Measurements from ENCODE around the gene ATPAF2. TPM values are rescaled to one million over a fixed set of nuclear protein-coding genes. Genes with fewer than 3 reads are reported as not detected.

ATPAF2 gene
- total RNA-seq, 1 experiment from 2014 or later = 38.8 TPM

DNA sequence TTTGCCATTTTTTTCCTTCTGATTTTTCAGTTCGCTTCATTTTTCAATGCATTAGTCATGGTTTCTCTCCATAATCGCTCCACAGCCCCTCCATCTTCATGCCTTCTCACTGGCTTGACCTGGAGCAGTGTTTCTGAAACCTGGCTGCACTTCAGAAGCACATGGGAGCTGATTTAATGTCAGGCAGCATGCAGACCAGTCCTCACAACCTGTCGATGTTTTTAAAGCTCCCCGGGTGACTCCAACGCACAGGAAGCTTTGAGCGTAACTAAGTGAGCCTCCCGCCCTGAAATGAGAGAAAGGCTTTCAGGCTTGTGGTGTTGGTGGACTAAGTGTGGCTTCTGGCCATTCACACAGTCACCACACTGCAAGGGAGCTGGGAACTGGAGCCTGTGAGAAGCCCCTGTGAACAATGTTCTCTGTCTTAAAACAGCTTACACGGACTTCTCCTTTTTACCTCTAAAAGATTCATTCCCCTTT lies 31.9 kb upstream of the ATPAF2 start:
- H3K9me3 ChIP-seq (ENCODE audit: low read length) = no peaks in the 10 kb centered on the region
- H3K9me2 ChIP-seq (replicated peaks; ENCODE audit: insufficient read depth, low read length) = no peaks in the 10 kb centered on the region
- no peak overlapping the region for H2AFZ ChIP-seq (ENCODE audit: low read length)
- H3K4me3 ChIP-seq (ENCODE audit: low read length) = no peak overlapping the region
- no peak overlapping the region for H3K27ac ChIP-seq (ENCODE audit: low read length)
- no peak for DNase-seq
- no peak overlapping the region for H3K9ac ChIP-seq (ENCODE audit: low read length)
- no peaks in the 10 kb centered on the region for H3K27me3 ChIP-seq (ENCODE audit: low read length)
- H3K4me1 ChIP-seq (ENCODE audit: low read length) = no peaks in the 10 kb centered on the region
- H4K20me1 ChIP-seq (ENCODE audit: insufficient read depth, low read depth, low read length) = no peaks in the 10 kb centered on the region
- H3K4me2 ChIP-seq (ENCODE audit: low read depth, low read length, poor library complexity, severe bottlenecking) = no peak overlapping the region
- no peaks in the 10 kb centered on the region for H3K36me3 ChIP-seq (ENCODE audit: insufficient read depth, low read length)
- no peaks in the 10 kb centered on the region for H3K79me2 ChIP-seq (ENCODE audit: low read length)

DNA sequence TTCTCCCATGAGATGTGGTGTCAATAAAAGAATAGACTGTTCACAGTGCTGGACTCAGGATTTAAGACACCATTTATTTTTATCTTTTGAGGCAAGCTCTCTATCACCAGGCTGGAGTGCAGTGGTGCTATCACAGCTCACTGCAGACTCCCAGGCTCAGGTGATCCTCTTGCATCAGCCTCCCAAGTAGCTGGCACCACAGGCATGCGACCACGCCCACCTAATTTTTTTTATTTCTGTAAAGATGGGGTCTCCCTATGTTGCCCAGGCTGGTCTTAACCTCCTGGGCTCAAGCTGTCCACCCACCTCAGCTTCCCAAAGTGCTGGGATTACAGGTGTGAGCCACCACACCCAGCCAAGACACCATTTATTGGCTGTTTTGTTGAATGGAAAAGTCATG lies 30.1 kb upstream of the ATPAF2 start:
- no peaks in the 10 kb centered on the region for H3K9me2 ChIP-seq (replicated peaks; ENCODE audit: insufficient read depth, low read length)
- H4K20me1 ChIP-seq (ENCODE audit: insufficient read depth, low read depth, low read length) = no peaks in the 10 kb centered on the region
- DNase-seq = no peak
- H3K9me3 ChIP-seq (ENCODE audit: low read length) = no peaks in the 10 kb centered on the region
- no peak overlapping the region for H3K4me3 ChIP-seq (ENCODE audit: low read length)
- H3K4me2 ChIP-seq (ENCODE audit: low read depth, low read length, poor library complexity, severe bottlenecking) = no peak overlapping the region
- H3K79me2 ChIP-seq (ENCODE audit: low read length) = no peaks in the 10 kb centered on the region
- no peaks in the 10 kb centered on the region for H3K27me3 ChIP-seq (ENCODE audit: low read length)
- H3K9ac ChIP-seq (ENCODE audit: low read length) = no peak overlapping the region
- H3K4me1 ChIP-seq (ENCODE audit: low read length) = no peaks in the 10 kb centered on the region
- H2AFZ ChIP-seq (ENCODE audit: low read length) = no peak overlapping the region
- H3K27ac ChIP-seq (ENCODE audit: low read length) = no peak overlapping the region
- no peaks in the 10 kb centered on the region for H3K36me3 ChIP-seq (ENCODE audit: insufficient read depth, low read length)

DNA sequence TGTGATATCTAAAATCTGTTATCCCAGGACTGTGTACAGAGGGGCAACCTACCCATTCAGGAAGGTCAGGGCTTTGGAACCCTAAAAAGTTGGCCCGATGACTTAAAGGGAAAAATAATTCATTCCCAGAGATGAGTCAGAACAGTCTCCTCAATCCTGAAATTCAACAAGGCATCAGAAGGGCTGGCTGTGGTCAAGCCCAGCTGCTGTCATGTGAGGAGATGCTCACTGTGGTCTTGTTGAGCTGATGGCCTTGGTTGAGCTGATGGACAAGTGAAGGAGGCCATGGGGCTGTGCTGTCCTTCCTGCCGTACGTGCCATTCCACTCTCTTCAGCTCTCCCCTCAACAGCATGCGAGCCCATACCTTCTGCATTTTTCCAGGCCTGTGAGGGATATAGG lies 27.9 kb upstream of the ATPAF2 start:
- H3K27me3 ChIP-seq (ENCODE audit: low read length) = no peaks in the 10 kb centered on the region
- no peaks in the 10 kb centered on the region for H4K20me1 ChIP-seq (ENCODE audit: insufficient read depth, low read depth, low read length)
- H3K27ac ChIP-seq (ENCODE audit: low read length) = no peak overlapping the region
- no peak overlapping the region for H2AFZ ChIP-seq (ENCODE audit: low read length)
- H3K4me3 ChIP-seq (ENCODE audit: low read length) = no peak overlapping the region
- H3K9me3 ChIP-seq (ENCODE audit: low read length) = no peaks in the 10 kb centered on the region
- no peak overlapping the region for H3K9ac ChIP-seq (ENCODE audit: low read length)
- no peaks in the 10 kb centered on the region for H3K4me1 ChIP-seq (ENCODE audit: low read length)
- H3K4me2 ChIP-seq (ENCODE audit: low read depth, low read length, poor library complexity, severe bottlenecking) = no peak overlapping the region
- H3K9me2 ChIP-seq (replicated peaks; ENCODE audit: insufficient read depth, low read length) = no peaks in the 10 kb centered on the region
- DNase-seq = peak; percentile 26
- H3K36me3 ChIP-seq (ENCODE audit: insufficient read depth, low read length) = peaks cover 7% of the 10 kb centered on the region; the same call in 1 of the 2 replicates
- H3K79me2 ChIP-seq (ENCODE audit: low read length) = no peaks in the 10 kb centered on the region

DNA sequence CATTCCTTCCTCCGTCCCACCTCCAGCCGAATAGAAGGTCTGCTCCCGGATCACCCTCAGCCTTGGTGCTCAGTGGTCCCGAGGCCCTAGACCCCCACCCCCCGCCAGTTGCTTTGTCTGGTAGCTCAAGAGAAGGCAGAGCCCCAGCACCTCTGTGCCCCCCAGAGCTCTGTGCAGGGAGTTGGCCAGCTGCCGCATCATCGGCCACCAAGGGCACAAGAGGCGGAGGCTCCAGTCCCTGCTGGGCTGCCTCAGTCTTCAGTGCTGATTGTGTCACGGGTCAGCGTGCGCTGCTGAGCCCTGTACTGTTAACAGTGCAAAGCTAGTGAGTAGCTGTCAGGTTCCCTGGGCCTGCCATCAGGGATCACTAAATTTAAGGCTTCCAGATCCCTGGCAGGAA lies 26.6 kb upstream of the ATPAF2 start:
- Histone ChIP-seq H3K4me1 (ENCODE audit: low read length) (no peaks in the 10 kb centered on the region), H3K9ac (ENCODE audit: low read length) (no peak overlapping the region), H3K27ac (ENCODE audit: low read length) (no peak overlapping the region), H3K79me2 (ENCODE audit: low read length) (no peaks in the 10 kb centered on the region), H3K36me3 (ENCODE audit: insufficient read depth, low read length) (peaks cover 8% of the 10 kb centered on the region; the same call in 1 of the 2 replicates), H4K20me1 (ENCODE audit: insufficient read depth, low read depth, low read length) (no peaks in the 10 kb centered on the region), H2AFZ (ENCODE audit: low read length) (no peak overlapping the region), H3K4me3 (ENCODE audit: low read length) (no peak overlapping the region), H3K27me3 (ENCODE audit: low read length) (no peaks in the 10 kb centered on the region), H3K9me2 (replicated peaks; ENCODE audit: insufficient read depth, low read length) (no peaks in the 10 kb centered on the region), H3K4me2 (ENCODE audit: low read depth, low read length, poor library complexity, severe bottlenecking) (no peak overlapping the region), H3K9me3 (ENCODE audit: low read length) (no peaks in the 10 kb centered on the region)
- DNase-seq = no peak

DNA sequence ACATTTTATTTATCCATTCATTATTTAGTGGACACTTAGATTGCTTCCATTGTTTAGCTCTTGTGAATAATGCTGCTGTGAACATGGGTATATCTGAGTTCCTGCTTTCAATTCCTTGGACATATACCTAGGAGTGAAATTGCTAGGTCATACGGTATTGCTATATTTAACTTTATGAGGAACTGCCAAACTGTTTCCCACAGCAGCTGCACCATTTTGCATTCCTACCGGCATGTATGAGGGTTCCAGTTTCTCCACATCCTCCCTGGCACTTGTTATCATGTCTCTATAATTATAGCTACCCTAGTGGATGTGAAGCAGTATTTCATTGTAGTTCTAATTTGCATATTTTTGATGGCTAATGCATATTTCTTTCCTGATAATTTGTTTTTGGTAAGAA lies 25.1 kb upstream of the ATPAF2 start:
- H3K9ac ChIP-seq (ENCODE audit: low read length) = no peak overlapping the region
- H3K27ac ChIP-seq (ENCODE audit: low read length) = no peak overlapping the region
- DNase-seq = no peak
- no peaks in the 10 kb centered on the region for H3K9me3 ChIP-seq (ENCODE audit: low read length)
- H3K4me2 ChIP-seq (ENCODE audit: low read depth, low read length, poor library complexity, severe bottlenecking) = no peak overlapping the region
- no peaks in the 10 kb centered on the region for H4K20me1 ChIP-seq (ENCODE audit: insufficient read depth, low read depth, low read length)
- H3K9me2 ChIP-seq (replicated peaks; ENCODE audit: insufficient read depth, low read length) = no peaks in the 10 kb centered on the region
- peaks cover 8% of the 10 kb centered on the region; the same call in 1 of the 2 replicates for H3K36me3 ChIP-seq (ENCODE audit: insufficient read depth, low read length)
- peaks cover 4% of the 10 kb centered on the region for H3K4me1 ChIP-seq (ENCODE audit: low read length)
- no peaks in the 10 kb centered on the region for H3K27me3 ChIP-seq (ENCODE audit: low read length)
- H2AFZ ChIP-seq (ENCODE audit: low read length) = no peak overlapping the region
- H3K4me3 ChIP-seq (ENCODE audit: low read length) = no peak overlapping the region
- no peaks in the 10 kb centered on the region for H3K79me2 ChIP-seq (ENCODE audit: low read length)

DNA sequence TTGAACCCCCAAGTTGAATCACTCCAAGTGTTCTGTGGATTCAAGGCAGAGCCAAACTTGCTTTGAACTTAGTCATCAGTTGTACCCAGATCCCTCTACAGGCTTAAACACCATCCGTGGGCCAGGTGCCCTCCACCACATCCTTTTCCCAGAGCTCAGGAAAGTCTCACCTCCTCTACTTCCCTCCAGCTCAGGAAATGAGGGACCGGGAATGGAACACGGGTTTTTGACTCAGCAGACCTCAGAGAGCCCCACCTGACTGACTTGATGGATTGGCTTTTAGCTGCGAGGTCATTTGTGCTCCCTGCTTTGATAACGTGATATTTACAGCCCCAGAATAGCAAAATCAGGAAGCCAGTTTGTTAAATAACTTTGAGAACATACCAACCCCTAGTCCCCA lies 20.3 kb upstream of the ATPAF2 start:
- no peaks in the 10 kb centered on the region for H3K9me2 ChIP-seq (replicated peaks; ENCODE audit: insufficient read depth, low read length)
- no peaks in the 10 kb centered on the region for H3K27me3 ChIP-seq (ENCODE audit: low read length)
- peaks cover 8% of the 10 kb centered on the region for H3K4me1 ChIP-seq (ENCODE audit: low read length)
- H3K27ac ChIP-seq (ENCODE audit: low read length) = no peak overlapping the region
- H3K79me2 ChIP-seq (ENCODE audit: low read length) = peaks cover 5% of the 10 kb centered on the region; the same call in 1 of the 2 replicates
- no peak for DNase-seq
- H3K4me3 ChIP-seq (ENCODE audit: low read length) = no peak overlapping the region
- H3K9ac ChIP-seq (ENCODE audit: low read length) = no peak overlapping the region
- H3K36me3 ChIP-seq (ENCODE audit: insufficient read depth, low read length) = peaks cover 23% of the 10 kb centered on the region
- no peaks in the 10 kb centered on the region for H4K20me1 ChIP-seq (ENCODE audit: insufficient read depth, low read depth, low read length)
- H2AFZ ChIP-seq (ENCODE audit: low read length) = no peak overlapping the region
- H3K4me2 ChIP-seq (ENCODE audit: low read depth, low read length, poor library complexity, severe bottlenecking) = no peak overlapping the region
- H3K9me3 ChIP-seq (ENCODE audit: low read length) = no peaks in the 10 kb centered on the region

DNA sequence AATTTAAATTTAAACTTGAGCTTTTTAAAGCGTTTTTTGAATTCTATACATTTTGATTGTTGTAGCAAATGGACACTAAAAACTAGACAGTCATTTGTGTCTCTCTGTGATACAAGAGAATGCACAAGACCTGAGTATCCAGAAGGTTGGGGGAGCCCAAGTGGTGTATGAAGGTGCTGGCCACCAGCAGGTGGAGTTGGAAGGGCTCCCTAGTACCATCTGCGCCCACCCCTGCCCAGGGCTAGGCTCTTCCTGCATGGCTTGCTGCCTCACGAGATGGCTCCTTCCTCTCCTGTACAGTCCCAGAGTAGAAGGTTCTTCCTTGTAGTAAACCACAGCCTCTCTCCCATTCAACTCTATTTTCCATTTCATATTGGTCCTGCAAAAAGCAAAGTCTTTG lies 17.2 kb upstream of the ATPAF2 start:
- no peak overlapping the region for H3K27ac ChIP-seq (ENCODE audit: low read length)
- no peak overlapping the region for H3K4me3 ChIP-seq (ENCODE audit: low read length)
- H4K20me1 ChIP-seq (ENCODE audit: insufficient read depth, low read depth, low read length) = no peaks in the 10 kb centered on the region
- no peak for DNase-seq
- peaks cover 19% of the 10 kb centered on the region for H3K36me3 ChIP-seq (ENCODE audit: insufficient read depth, low read length)
- H3K4me2 ChIP-seq (ENCODE audit: low read depth, low read length, poor library complexity, severe bottlenecking) = no peak overlapping the region
- peaks cover 8% of the 10 kb centered on the region for H3K4me1 ChIP-seq (ENCODE audit: low read length)
- no peaks in the 10 kb centered on the region for H3K27me3 ChIP-seq (ENCODE audit: low read length)
- H3K79me2 ChIP-seq (ENCODE audit: low read length) = peaks cover 5% of the 10 kb centered on the region; the same call in 1 of the 2 replicates
- no peak overlapping the region for H3K9ac ChIP-seq (ENCODE audit: low read length)
- H3K9me2 ChIP-seq (replicated peaks; ENCODE audit: insufficient read depth, low read length) = no peaks in the 10 kb centered on the region
- H3K9me3 ChIP-seq (ENCODE audit: low read length) = no peaks in the 10 kb centered on the region
- H2AFZ ChIP-seq (ENCODE audit: low read length) = no peak overlapping the region

DNA sequence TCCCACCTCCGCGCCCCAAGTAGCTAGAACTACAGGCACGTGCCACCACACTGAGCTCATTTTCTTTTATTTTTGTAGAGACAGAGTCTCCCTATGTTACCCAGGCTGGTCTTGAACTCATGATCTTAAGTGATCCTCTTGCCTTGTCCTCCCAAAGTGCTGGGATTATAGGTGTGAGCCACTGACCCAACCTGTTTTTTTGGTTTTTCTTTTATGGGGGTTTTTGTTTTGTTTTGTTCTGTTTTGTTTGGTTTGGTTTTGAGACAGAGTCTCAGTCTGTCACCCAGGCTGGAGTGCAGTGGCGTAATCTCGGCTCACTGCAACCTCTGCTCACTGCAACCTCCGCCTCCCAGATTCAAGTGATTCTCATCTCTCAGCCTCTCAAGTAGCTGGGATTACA lies 16.6 kb upstream of the ATPAF2 start:
- Histone ChIP-seq H3K79me2 (ENCODE audit: low read length) (peaks cover 5% of the 10 kb centered on the region; the same call in 1 of the 2 replicates), H3K36me3 (ENCODE audit: insufficient read depth, low read length) (peaks cover 19% of the 10 kb centered on the region), H3K9ac (ENCODE audit: low read length) (no peak overlapping the region), H2AFZ (ENCODE audit: low read length) (no peak overlapping the region), H3K4me2 (ENCODE audit: low read depth, low read length, poor library complexity, severe bottlenecking) (no peak overlapping the region), H3K27ac (ENCODE audit: low read length) (no peak overlapping the region), H3K4me1 (ENCODE audit: low read length) (peaks cover 8% of the 10 kb centered on the region), H3K9me3 (ENCODE audit: low read length) (no peaks in the 10 kb centered on the region), H3K9me2 (replicated peaks; ENCODE audit: insufficient read depth, low read length) (no peaks in the 10 kb centered on the region), H4K20me1 (ENCODE audit: insufficient read depth, low read depth, low read length) (no peaks in the 10 kb centered on the region), H3K4me3 (ENCODE audit: low read length) (no peak overlapping the region), H3K27me3 (ENCODE audit: low read length) (no peaks in the 10 kb centered on the region)
- no peak for DNase-seq

Measured in Karpas-422 (cell line).